ENCODE data around the gene AOPEP. TPM values are rescaled to one million over a fixed set of nuclear protein-coding genes. Genes with fewer than 3 reads are reported as not detected.

AOPEP gene
- total and polyA plus RNA-seq, 2 donors (not counting 3 experiments of a cell fraction or from before 2014, with no cell fraction given), result 20.2 to 41.6 TPM

- no peak for FAIRE-seq
Measured at GRCh38 chr9:94787266-94787665, 60.8 kb downstream of the AOPEP start.

More at GRCh38 chr9:94787266-94787665, 60.8 kb downstream of the AOPEP start:
- Histone ChIP-seq H3K9ac (replicated peaks; ENCODE audit: extremely low read depth, insufficient read depth, low read length) (no peak overlapping the region), H2AFZ (ENCODE audit: low read depth, low read length) (no peak overlapping the region), H3K9me1 (replicated peaks; ENCODE audit: control insufficient read depth, extremely low read depth, insufficient read depth, low read length) (no peaks in the 10 kb centered on the region), H3K4me3 (replicated peaks in 1 of 3; ENCODE audit: insufficient read depth in 1 of 3, low read depth in 1 of 3, low read length in 3 of 3) (no peak overlapping the region), H3K4me2 (ENCODE audit: insufficient read depth, low read length) (no peak overlapping the region), H3K27ac (ENCODE audit: insufficient read depth, low read depth, low read length) (no peak overlapping the region), H3K79me2 (ENCODE audit: control insufficient read depth, insufficient read depth, low read length) (no peaks in the 10 kb centered on the region), H3K27me3 (ENCODE audit: control insufficient read depth in 2 of 2, insufficient read depth in 2 of 2, low read length in 2 of 2) (no peaks in the 10 kb centered on the region), H4K20me1 (replicated peaks; ENCODE audit: control insufficient read depth, extremely low read depth, insufficient read depth, low read length) (no peaks in the 10 kb centered on the region), H3K4me1 (ENCODE audit: control insufficient read depth, extremely low read depth, insufficient read depth, low read length) (peaks cover 4% of the 10 kb centered on the region), H3K36me3 (ENCODE audit: control insufficient read depth in 2 of 2, extremely low read depth in 1 of 2, insufficient read depth in 2 of 2, low read length in 2 of 2) (no peaks in the 10 kb centered on the region), H3K9me3 (replicated peaks; ENCODE audit: control insufficient read depth, insufficient read depth, low read length) (no peaks in the 10 kb centered on the region)
- BruUV-seq (replicated peaks), result no TSS peak
- dilution Hi-C loops (cut with MboI; ENCODE audit: extremely low pct_ligation_motif_present, low sequenced_read_pairs), result no loop called here
- TF ChIP-seq FOS (IDR thresholded peaks at IDR 0.05; ENCODE audit: borderline replicate concordance, insufficient read depth, low read length) (no peak), POLR2AphosphoS5 (IDR thresholded peaks at IDR 0.05; ENCODE audit: insufficient read depth, low read depth, low read length) (no peak), CTCF (IDR thresholded peaks at IDR 0.05; ENCODE audit: extremely low read depth in 1 of 2, insufficient read depth in 1 of 2, low read depth in 1 of 2, low read length in 2 of 2) (no peak), MYC (IDR thresholded peaks at IDR 0.05; ENCODE audit: low read depth, low read length) (no peak), POLR2A (IDR thresholded peaks at IDR 0.05; ENCODE audit: low read depth, low read length) (no peak), EZH2 (IDR thresholded peaks at IDR 0.05; ENCODE audit: borderline replicate concordance, low read depth, low read length, severe bottlenecking) (no peak), JUN (IDR thresholded peaks at IDR 0.05; ENCODE audit: borderline replicate concordance, insufficient read depth, insufficient read length, low read depth) (no peak), GATA2 (IDR thresholded peaks at IDR 0.05; ENCODE audit: insufficient read depth, insufficient read length, low read depth, low read length) (no peak), MAX (IDR thresholded peaks at IDR 0.05; ENCODE audit: insufficient read depth, insufficient read length) (no peak)
- ChIA-PET CTCF (no interaction called here), POLR2A (no interaction called here)
- intact Hi-C loops (cut with micrococcal nuclease), result no loop called here
- DNase-seq (ENCODE audit: low read depth, low spot score), result no peak

All from endothelial cell of umbilical vein (primary cell).